A549 (cell line): ENCODE results near the gene KCTD4. TPM values are rescaled to one million over a fixed set of nuclear protein-coding genes. Genes with fewer than 3 reads are reported as not detected.

Source experiments
- ATAC-seq, 2 experiments: fragments of 200-7000 bp in 1 of 2; fragments of >200 bp in 1 of 2; cut with Nextera tagmentation in 1 of 2; cut with Tn5 transposase in 1 of 2; 3 replicates each; pipeline versions ENCODE4 v1.8.0 to v1.9.1; 2018 to 2020; ENCODE audit warnings: mild to moderate bottlenecking in 1 of 2, moderate library complexity in 1 of 2
- CTCF ChIA-PET: fragments of 300-600 bp; sonication (Branson Sonifier 250); formaldehyde crosslinking; extraction: SDS; loops from one replicate; lab custom pipeline; 2021; ENCODE audit warnings: antibody characterized with exemption, inconsistent platforms; lab: Yijun Ruan, JAX
- POLR2A ChIA-PET: fragments of 350-600 bp; formaldehyde crosslinking; extraction: SDS; loops from one replicate; lab custom pipeline; 2021; ENCODE audit warnings: antibody characterized with exemption, inconsistent platforms; lab: Yijun Ruan, JAX
- DNase-seq, 2 experiments: peaks; one replicate each; pipeline versions ENCODE4 v3.0.0 to v3.0.0-alpha.2; 2011 to 2016; ENCODE audit warnings: low read depth in 1 of 2, low spot score in 1 of 2
- FAIRE-seq: peaks from 2 replicates; lab custom pipeline; 2011; peaks lifted over from hg19 to GRCh38; lab: Jason Lieb, UNC
- H3K27ac ChIP-seq, 2 experiments: fragments of >200 bp; sonication (Bioruptor Twin); formaldehyde crosslinking; 3 replicates each; pipeline ENCODE4 v1.5.1; 2016 to 2017
- H3K4me1 ChIP-seq: fragments of >200 bp; sonication (Bioruptor Twin); formaldehyde crosslinking; 3 replicates; pipeline ENCODE4 v1.6.1; 2016
- H3K4me2 ChIP-seq: fragments of >200 bp; sonication (Bioruptor Twin); formaldehyde crosslinking; 3 replicates; pipeline ENCODE4 v1.6.1; 2016
- H3K4me3 ChIP-seq: fragments of >200 bp; sonication (Bioruptor Twin); formaldehyde crosslinking; 3 replicates; pipeline ENCODE4 v1.5.1; 2016
- H3K9me3 ChIP-seq: fragments of >200 bp; sonication (Bioruptor Twin); formaldehyde crosslinking; 3 replicates; pipeline ENCODE4 v1.6.1; 2016
- CHD4 ChIP-seq: fragments of 200-600 bp; sonication (generic); IDR thresholded peaks from 2 replicates; pipeline ENCODE4 v1.6.1; 2016; ENCODE audit warnings: antibody characterized with exemption, mild to moderate bottlenecking, borderline replicate concordance
- EP300 ChIP-seq, 2 experiments: fragments of >200 bp; sonication (Bioruptor Twin); formaldehyde crosslinking; IDR thresholded peaks; 2 replicates in 1 of 2; 3 replicates in 1 of 2; pipeline ENCODE4 v1.6.1; 2016 to 2017
- FOSB ChIP-seq: fragments of 250-450 bp; sonication (Bioruptor Pico); IDR thresholded peaks from 2 replicates; pipeline ENCODE4 v1.5.0; 2020; ENCODE audit warnings: mild to moderate bottlenecking, moderate library complexity
- FOSL2 ChIP-seq, 2 experiments: fragments of 450-650 bp in 1 of 2; fragments of >200 bp in 1 of 2; sonication (Bioruptor Twin) in 1 of 2; formaldehyde crosslinking; IDR thresholded peaks; 2 replicates each; pipeline versions ENCODE4 v1.5.0 to v1.6.1; 2016 to 2020; ENCODE audit warnings: mild to moderate bottlenecking in 1 of 2, moderate library complexity in 1 of 2
- GATA3 ChIP-seq: IDR thresholded peaks from 2 replicates; pipeline ENCODE4 v1.6.1; 2012; ENCODE audit warnings: borderline replicate concordance
- HDAC2 ChIP-seq: fragments of 200-600 bp; sonication (generic); IDR thresholded peaks from 2 replicates; pipeline ENCODE4 v1.6.1; 2016
- HMGXB4 ChIP-seq: fragments of 250-450 bp; sonication (Bioruptor Pico); IDR thresholded peaks from 2 replicates; pipeline ENCODE4 v1.5.0; 2021; ENCODE audit warnings: mild to moderate bottlenecking, moderate library complexity, borderline replicate concordance
- HOXB13 ChIP-seq: fragments of 250-450 bp; sonication (Bioruptor Pico); IDR thresholded peaks from 2 replicates; pipeline ENCODE4 v1.5.0; 2020; ENCODE audit warnings: low read depth, mild to moderate bottlenecking, moderate library complexity
- KDM5A ChIP-seq: fragments of 200-600 bp; sonication (generic); IDR thresholded peaks from 2 replicates; pipeline ENCODE4 v1.6.1; 2016; ENCODE audit warnings: antibody characterized with exemption, mild to moderate bottlenecking
- MYC ChIP-seq: IDR thresholded peaks from 2 replicates; pipeline ENCODE4 v1.6.1; 2012; ENCODE audit warnings: mild to moderate bottlenecking, inconsistent platforms, low read length, improper control_type of control experiment, borderline replicate concordance
- NFE2L2 ChIP-seq: fragments of 150-350 bp; conservative IDR thresholded peaks from 2 replicates; pipeline ENCODE4 v1.6.1; 2014; ENCODE audit warnings: low read length
- NPAS2 ChIP-seq: fragments of 250-450 bp; sonication (Bioruptor Pico); IDR thresholded peaks from 2 replicates; pipeline ENCODE4 v1.8.0; 2022; ENCODE audit warnings: mild to moderate bottlenecking, moderate library complexity, borderline replicate concordance
- POLR2A ChIP-seq: IDR thresholded peaks from 2 replicates; pipeline ENCODE4 v1.6.1; 2012; ENCODE audit warnings: mild to moderate bottlenecking, low read length
- POLR2AphosphoS2 ChIP-seq: conservative IDR thresholded peaks from 2 replicates; pipeline ENCODE4 v1.6.1; 2012; ENCODE audit warnings: low read length, improper control_type of control experiment, inconsistent platforms
- RFX5 ChIP-seq: fragments of 450-650 bp; IDR thresholded peaks from 2 replicates; pipeline ENCODE4 v1.7.1; 2014; ENCODE audit warnings: antibody characterized with exemption, mild to moderate bottlenecking, moderate library complexity
- RNF2 ChIP-seq: fragments of 200-600 bp; sonication (generic); IDR thresholded peaks from 2 replicates; pipeline ENCODE4 v1.6.1; 2016; ENCODE audit warnings: low read depth, mild to moderate bottlenecking, antibody characterized with exemption, moderate library complexity, borderline replicate concordance
- SMC3 ChIP-seq: fragments of >200 bp; sonication (Bioruptor Twin); formaldehyde crosslinking; IDR thresholded peaks from 3 replicates; pipeline ENCODE4 v1.6.1; 2018; ENCODE audit warnings: inconsistent platforms
- TP53 ChIP-seq: fragments of 250-450 bp; sonication (Bioruptor Pico); IDR thresholded peaks from 2 replicates; pipeline ENCODE4 v1.5.0; 2021; ENCODE audit warnings: mild to moderate bottlenecking, moderate library complexity
- ZFP36 ChIP-seq: fragments of 450-650 bp; IDR thresholded peaks from 2 replicates; pipeline ENCODE4 v1.6.1; 2014; ENCODE audit warnings: borderline replicate concordance; ENCODE audit not compliant: partially characterized antibody
- ZSCAN20 ChIP-seq: fragments of 250-450 bp; sonication (Bioruptor Pico); IDR thresholded peaks from 2 replicates; pipeline ENCODE4 v1.8.0; 2022; ENCODE audit warnings: mild to moderate bottlenecking, moderate library complexity
- WGBS: methylation state at CpG from one replicate; pipeline ENCODE4 v1.1.6; 2017; ENCODE audit errors: missing lambda C conversion rate; 5-methylcytosine and 5-hydroxymethylcytosine counted together
- polyA plus RNA-seq, 4 experiments: library from polyadenylated mRNA; depleted of rRNA in 3 of 4; stranded (reverse); fragments of >200 nt; fragmentation: RNase III in 1 of 4; extraction: RNeasy Plus Mini Kit Qiagen cat#74134 plus additional on column Dnase treatment in 1 of 4; gene quantifications; 2 replicates in 3 of 4; 3 replicates in 1 of 4; pipeline ENCODE4 v1.2.3, GENCODE V29; 2011 to 2017
- TF ChIP-seq, protein P1 (sequence below): fragments of 150-350 bp; IDR thresholded peaks from 2 replicates; pipeline ENCODE4 v1.6.1; 2014; ENCODE audit warnings: low read depth, mild to moderate bottlenecking, low read length
- TF ChIP-seq, protein P2 (sequence below): fragments of 250-450 bp; sonication (Bioruptor Pico); IDR thresholded peaks from 2 replicates; pipeline ENCODE4 v1.5.0; 2020; ENCODE audit warnings: low read depth, mild to moderate bottlenecking, moderate library complexity

The KCTD4 gene
- polyA plus RNA-seq, 2 of the 4 experiments (the other 2 are of a cell fraction): not detected

GRCh38 chr13:45180713-45181601 lies 19.9 kb downstream of the KCTD4 start:
- ChIA-PET CTCF (interaction anchor here (0.7 kb wide), 1 partner anchor 81 kb away, joined by 4 read pairs; no protein-coding TSS in a partner anchor), POLR2A (no interaction called here)
- peak overlapping the region; percentile 74 for H3K4me2 ChIP-seq
- H3K4me1 ChIP-seq: peaks cover 45% of the 10 kb centered on the region
- ATAC-seq: no peak
- FAIRE-seq: no peak
- H3K4me3 ChIP-seq: no peak overlapping the region
- no peak for DNase-seq
- H3K27ac ChIP-seq: peak overlapping the region in 1 of 2 experiments; percentile 78; a peak in 3 of 6 replicates
- no peaks in the 10 kb centered on the region for H3K9me3 ChIP-seq
- TF ChIP-seq CHD4: no peak
- TF ChIP-seq, protein P1, sequence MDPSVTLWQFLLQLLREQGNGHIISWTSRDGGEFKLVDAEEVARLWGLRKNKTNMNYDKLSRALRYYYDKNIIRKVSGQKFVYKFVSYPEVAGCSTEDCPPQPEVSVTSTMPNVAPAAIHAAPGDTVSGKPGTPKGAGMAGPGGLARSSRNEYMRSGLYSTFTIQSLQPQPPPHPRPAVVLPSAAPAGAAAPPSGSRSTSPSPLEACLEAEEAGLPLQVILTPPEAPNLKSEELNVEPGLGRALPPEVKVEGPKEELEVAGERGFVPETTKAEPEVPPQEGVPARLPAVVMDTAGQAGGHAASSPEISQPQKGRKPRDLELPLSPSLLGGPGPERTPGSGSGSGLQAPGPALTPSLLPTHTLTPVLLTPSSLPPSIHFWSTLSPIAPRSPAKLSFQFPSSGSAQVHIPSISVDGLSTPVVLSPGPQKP: no peak
- no peak for TF ChIP-seq FOSL2 (IDR thresholded peaks at IDR 0.05)
- 0 out of 2 replicates have a peak, but pooled peaks have one; percentile 11 for TF ChIP-seq FOSL2 (CRISPR knock-in tag; IDR thresholded peaks at IDR 0.05)
- TF ChIP-seq POLR2AphosphoS2: no peak
- TF ChIP-seq ZSCAN20 (CRISPR knock-in tag): no peak
- WGBS: 46% methylated on average over 7 of the region's 7 CpGs

DNA sequence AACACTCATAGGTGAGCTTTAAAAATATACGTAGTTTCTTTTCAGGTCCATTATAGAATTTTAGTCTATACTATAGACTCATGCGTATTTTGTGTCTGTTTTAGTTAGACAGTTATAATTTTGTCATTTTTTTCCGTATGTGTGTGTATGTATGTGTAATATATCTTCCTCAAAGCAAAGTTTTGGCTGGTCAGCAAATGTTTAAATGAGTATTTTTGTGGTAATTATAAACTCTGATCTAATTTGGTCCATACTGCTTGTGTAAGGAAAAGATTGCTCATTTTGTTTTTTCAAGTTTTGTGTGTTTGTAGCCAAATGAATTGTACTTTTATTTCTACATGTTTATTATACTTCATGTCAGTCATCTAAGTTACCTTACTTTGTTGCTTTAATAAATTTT lies 20.5 kb downstream of the KCTD4 start:
- no peak for FAIRE-seq
- ATAC-seq: no peak
- peaks cover 45% of the 10 kb centered on the region for H3K4me1 ChIP-seq
- ChIA-PET POLR2A (no interaction called here), CTCF (interaction anchor here (0.9 kb wide), 1 partner anchor 59 kb away, joined by 5 read pairs; no protein-coding TSS in a partner anchor)
- no peak for TF ChIP-seq RNF2
- TF ChIP-seq NFE2L2: no peak
- TF ChIP-seq HDAC2: no peak
- no peak for TF ChIP-seq MYC
- no peak for TF ChIP-seq TP53
- no peak for TF ChIP-seq KDM5A
- no peak for TF ChIP-seq HMGXB4 (CRISPR knock-in tag)
- TF ChIP-seq RFX5: no peak
- no peak for TF ChIP-seq EP300 (IDR thresholded peaks at IDR 0.05)
- TF ChIP-seq, protein P2, sequence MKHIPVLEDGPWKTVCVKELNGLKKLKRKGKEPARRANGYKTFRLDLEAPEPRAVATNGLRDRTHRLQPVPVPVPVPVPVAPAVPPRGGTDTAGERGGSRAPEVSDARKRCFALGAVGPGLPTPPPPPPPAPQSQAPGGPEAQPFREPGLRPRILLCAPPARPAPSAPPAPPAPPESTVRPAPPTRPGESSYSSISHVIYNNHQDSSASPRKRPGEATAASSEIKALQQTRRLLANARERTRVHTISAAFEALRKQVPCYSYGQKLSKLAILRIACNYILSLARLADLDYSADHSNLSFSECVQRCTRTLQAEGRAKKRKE: no peak
- no peak for TF ChIP-seq ZFP36
- no peak for TF ChIP-seq ZSCAN20 (CRISPR knock-in tag)
- TF ChIP-seq FOSB: no peak
- no peak for TF ChIP-seq NPAS2 (CRISPR knock-in tag)
- TF ChIP-seq POLR2A: no peak
- no peak for TF ChIP-seq HOXB13 (CRISPR knock-in tag)
- TF ChIP-seq GATA3: no peak
- no peak for TF ChIP-seq SMC3
- DNase-seq: no peak
- H3K9me3 ChIP-seq: no peaks in the 10 kb centered on the region
- WGBS: 83% methylated on average over 3 of the region's 3 CpGs
- no peak overlapping the region for H3K27ac ChIP-seq
- no peak overlapping the region for H3K4me3 ChIP-seq
- H3K4me2 ChIP-seq: peak overlapping the region; percentile 74
